HepG2 (cell line): ENCODE data around the gene ATXN1L. TPM values are rescaled to one million over a fixed set of nuclear protein-coding genes. Genes with fewer than 3 reads are reported as not detected.

ENCODE experiments used
- ARNT2 ChIP-seq: sonication (generic); formaldehyde crosslinking; IDR thresholded peaks from 2 replicates; pipeline ENCODE4 v1.8.0; 2022; ENCODE audit warnings: mild to moderate bottlenecking, low read depth, missing genetic modification reagents, moderate library complexity
- CCDC6 ChIP-seq: sonication (generic); formaldehyde crosslinking; IDR thresholded peaks from 2 replicates; pipeline ENCODE4 v1.8.1; 2022; ENCODE audit warnings: mild to moderate bottlenecking, missing genetic modification reagents, moderate library complexity
- DDIT3 ChIP-seq: sonication (generic); formaldehyde crosslinking; IDR thresholded peaks from 2 replicates; pipeline ENCODE4 v1.4.0; 2020; ENCODE audit warnings: mild to moderate bottlenecking, missing genetic modification reagents
- ELF4 ChIP-seq: sonication (generic); formaldehyde crosslinking; IDR thresholded peaks from 2 replicates; pipeline ENCODE4 v1.5.0; 2020; ENCODE audit warnings: missing genetic modification reagents, mild to moderate bottlenecking, moderate library complexity, borderline replicate concordance
- ETV6 ChIP-seq: sonication (generic); formaldehyde crosslinking; conservative IDR thresholded peaks from 2 replicates; pipeline ENCODE4 v1.4.0; 2020; ENCODE audit warnings: missing genetic modification reagents
- HBP1 ChIP-seq: IDR thresholded peaks from 2 replicates; pipeline ENCODE4 v1.6.1; 2016; ENCODE audit warnings: low read depth, control low read depth
- HNRNPUL1 ChIP-seq: fragments of 200-400 bp; formaldehyde crosslinking; IDR thresholded peaks from 2 replicates; pipeline ENCODE4 v1.6.1; 2017; ENCODE audit warnings: low read depth, mild to moderate bottlenecking, low read length, moderate library complexity
- MIER2 ChIP-seq: IDR thresholded peaks from 2 replicates; pipeline ENCODE4 v1.6.1; 2016; ENCODE audit warnings: missing biosample characterization, missing genetic modification reagents
- NCOA2 ChIP-seq: sonication (generic); formaldehyde crosslinking; IDR thresholded peaks from 2 replicates; pipeline ENCODE4 v1.8.0; 2022; ENCODE audit warnings: inconsistent platforms
- PHF5A ChIP-seq: IDR thresholded peaks from one replicate; pipeline ENCODE4 v1.6.1; 2018; ENCODE audit warnings: low read depth, missing genetic modification reagents; ENCODE audit not compliant: unreplicated experiment
- RORA ChIP-seq: sonication (generic); formaldehyde crosslinking; IDR thresholded peaks from 2 replicates; pipeline ENCODE4 v1.5.0; 2020; ENCODE audit warnings: mild to moderate bottlenecking, missing genetic modification reagents, moderate library complexity
- SKI ChIP-seq: fragments of 450-650 bp; IDR thresholded peaks from one replicate; pipeline ENCODE4 v1.6.1; 2018; ENCODE audit warnings: mild to moderate bottlenecking; ENCODE audit not compliant: partially characterized antibody
- STAT5B ChIP-seq: sonication (generic); formaldehyde crosslinking; IDR thresholded peaks from 2 replicates; pipeline ENCODE4 v1.4.0; 2020; ENCODE audit warnings: missing genetic modification reagents
- TOE1 ChIP-seq: sonication (generic); formaldehyde crosslinking; IDR thresholded peaks from 2 replicates; pipeline ENCODE4 v1.4.0; 2020; ENCODE audit warnings: mild to moderate bottlenecking, missing genetic modification reagents
- ZNF326 ChIP-seq: sonication (generic); formaldehyde crosslinking; IDR thresholded peaks from 2 replicates; pipeline ENCODE4 v1.4.0; 2020; ENCODE audit warnings: missing genetic modification reagents, borderline replicate concordance
- ZNF407 ChIP-seq: sonication (generic); formaldehyde crosslinking; IDR thresholded peaks from one replicate; pipeline ENCODE4 v1.5.1; 2020; ENCODE audit warnings: mild to moderate bottlenecking, missing genetic modification reagents; ENCODE audit errors: not compliant biosample characterization
- ZNF598 ChIP-seq: sonication (generic); formaldehyde crosslinking; IDR thresholded peaks from 2 replicates; pipeline ENCODE4 v1.5.1; 2020; ENCODE audit warnings: mild to moderate bottlenecking, missing genetic modification reagents, borderline replicate concordance
- polyA plus RNA-seq, 8 experiments: library from polyadenylated mRNA; depleted of rRNA in 3 of 8; stranded (reverse) in 7 of 8; unstranded in 1 of 8; fragments of >200 nt; fragmentation: Illumina TruSeq in 4 of 8; extraction: Trizol in 4 of 8; gene quantifications; 2 replicates each; pipeline versions ENCODE4 v1.2.1 to v1.2.3, GENCODE V29; 2011 to 2016; ENCODE audit warnings: low read depth in 4 of 8, missing spikeins in 1 of 8, mixed read lengths in 1 of 8; ENCODE audit not compliant: insufficient read depth in 1 of 8
- total RNA-seq, 5 experiments: library from RNA; depleted of rRNA; stranded (reverse); fragments of >200 nt; fragmentation: Illumina TruSeq; extraction: Trizol; gene quantifications; 2 replicates each; pipeline ENCODE4 v1.2.3, GENCODE V29; 2016; ENCODE audit warnings: low read depth in 1 of 5
- TF ChIP-seq, protein P1 (sequence below): sonication (generic); formaldehyde crosslinking; IDR thresholded peaks from 2 replicates; pipeline ENCODE4 v1.9.0; 2021; ENCODE audit warnings: missing genetic modification reagents, mild to moderate bottlenecking, borderline replicate concordance

The ATXN1L gene
- total and polyA plus RNA-seq, 2 of the 13 experiments (the other 11 are each of a cell fraction or from before 2014, with no cell fraction given) = 20.0 to 22.4 TPM

DNA sequence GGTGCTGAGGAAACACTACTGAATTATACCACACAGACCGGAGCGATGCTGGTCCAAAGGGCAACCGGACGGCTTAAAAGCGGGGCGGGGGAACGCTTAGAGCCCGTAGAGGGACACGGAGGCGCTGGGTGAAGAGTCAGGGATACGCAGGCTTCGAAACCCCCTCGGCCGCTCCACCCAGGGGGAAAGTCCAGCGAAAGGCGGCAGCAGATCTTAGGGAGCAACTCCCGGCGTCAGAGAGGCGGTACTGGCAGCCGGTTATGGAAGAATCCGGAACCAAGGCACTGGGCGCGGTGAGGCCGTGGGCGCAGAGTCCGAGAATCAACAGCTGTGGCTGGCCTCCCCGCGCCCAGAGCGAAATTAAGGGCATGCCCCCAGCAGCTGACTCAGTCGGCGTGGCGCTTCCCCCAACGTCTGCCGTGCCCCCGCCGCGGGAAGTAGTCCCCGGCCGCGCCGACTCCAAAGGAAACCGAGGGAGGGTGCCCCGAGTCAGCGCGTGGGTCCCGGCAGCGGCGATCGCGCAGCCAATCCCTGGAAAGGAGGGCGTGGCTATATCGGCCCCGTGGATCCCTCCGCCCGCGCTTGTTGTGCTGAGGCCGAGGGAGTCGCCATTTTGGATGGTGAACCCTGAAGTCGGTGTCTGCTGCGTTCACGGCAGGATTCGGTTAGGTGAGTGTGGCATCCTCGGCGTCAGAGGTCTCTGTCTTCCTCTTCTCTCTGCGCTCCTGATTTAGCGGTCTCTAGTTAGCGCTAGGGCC lies 49.3 kb downstream of the ATXN1L start, which contains the start of gene IST1 (continued):
- peak; percentile 85 for TF ChIP-seq ZNF407
- TF ChIP-seq ZNF326 = 0 out of 2 replicates have a peak, but pooled peaks have one; percentile 29
- TF ChIP-seq SKI = peak; percentile 97
- TF ChIP-seq, protein P1, sequence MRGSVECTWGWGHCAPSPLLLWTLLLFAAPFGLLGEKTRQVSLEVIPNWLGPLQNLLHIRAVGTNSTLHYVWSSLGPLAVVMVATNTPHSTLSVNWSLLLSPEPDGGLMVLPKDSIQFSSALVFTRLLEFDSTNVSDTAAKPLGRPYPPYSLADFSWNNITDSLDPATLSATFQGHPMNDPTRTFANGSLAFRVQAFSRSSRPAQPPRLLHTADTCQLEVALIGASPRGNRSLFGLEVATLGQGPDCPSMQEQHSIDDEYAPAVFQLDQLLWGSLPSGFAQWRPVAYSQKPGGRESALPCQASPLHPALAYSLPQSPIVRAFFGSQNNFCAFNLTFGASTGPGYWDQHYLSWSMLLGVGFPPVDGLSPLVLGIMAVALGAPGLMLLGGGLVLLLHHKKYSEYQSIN = peak; percentile 85; the same call in 1 of the 2 replicates
- TF ChIP-seq HNRNPUL1 = peak; percentile 93
- peak; percentile 57; the same call in 1 of the 2 replicates for TF ChIP-seq MIER2 (CRISPR knock-in tag)
- TF ChIP-seq ARNT2 (CRISPR knock-in tag) = peak; percentile 99
- peak; percentile 74; the same call in 1 of the 2 replicates for TF ChIP-seq NCOA2 (CRISPR knock-in tag)
- TF ChIP-seq ELF4 = peak; percentile 96
- TF ChIP-seq ZNF598 = peak; percentile 90
- no peak; the same call in 1 of the 2 replicates for TF ChIP-seq TOE1 (CRISPR knock-in tag)
- no peak for TF ChIP-seq DDIT3 (CRISPR knock-in tag)
- peak; percentile 97 for TF ChIP-seq HBP1
- TF ChIP-seq RORA (CRISPR knock-in tag) = peak; percentile 92; the same call in 1 of the 2 replicates
- TF ChIP-seq PHF5A = peak; percentile 87
- TF ChIP-seq STAT5B (CRISPR knock-in tag) = peak; percentile 88; the same call in 1 of the 2 replicates
- TF ChIP-seq ETV6 (CRISPR knock-in tag) = peak; percentile 88
- TF ChIP-seq CCDC6 (CRISPR knock-in tag) = peak; percentile 97
